Measurements from ENCODE around the gene TMEM184C.

The TMEM184C gene

GRCh38 chr4:147616849-147617172, 386 bp upstream of the TMEM184C start:
- DNase-seq (ENCODE audit: low read depth): no peak
- peak overlapping the region; percentile 87 for H3K4me3 ChIP-seq (ENCODE audit: low read depth, low read length)
- TF ChIP-seq CTCF (IDR thresholded peaks at IDR 0.05; ENCODE audit: control insufficient read depth, extremely low read depth, insufficient read depth): no peak

GRCh38 chr4:147617841-147618691, 869 bp downstream of the TMEM184C start:
- H3K4me3 ChIP-seq (ENCODE audit: low read depth, low read length): peak overlapping the region; percentile 87
- peak; percentile 45 for DNase-seq (ENCODE audit: low read depth)
- no peak for TF ChIP-seq CTCF (IDR thresholded peaks at IDR 0.05; ENCODE audit: control insufficient read depth, extremely low read depth, insufficient read depth)

- DNase-seq (ENCODE audit: low read depth): no peak
- H3K4me3 ChIP-seq (ENCODE audit: low read depth, low read length): peak overlapping the region; percentile 38
- no peak for TF ChIP-seq CTCF (IDR thresholded peaks at IDR 0.05; ENCODE audit: control insufficient read depth, extremely low read depth, insufficient read depth)
These were observed 3.1 kb downstream of the TMEM184C start for GRCh38 chr4:147620315-147620714.

- no peak overlapping the region for H3K4me3 ChIP-seq (ENCODE audit: low read depth, low read length)
- DNase-seq (ENCODE audit: low read depth): no peak
- no peak for TF ChIP-seq CTCF (IDR thresholded peaks at IDR 0.05; ENCODE audit: control insufficient read depth, extremely low read depth, insufficient read depth)
These were observed 8.5 kb downstream of the TMEM184C start for GRCh38 chr4:147625733-147626132.

- no peak overlapping the region for H3K4me3 ChIP-seq (ENCODE audit: low read depth, low read length)
- no peak for TF ChIP-seq CTCF (IDR thresholded peaks at IDR 0.05; ENCODE audit: control insufficient read depth, extremely low read depth, insufficient read depth)
These were observed 9.7 kb downstream of the TMEM184C start for GRCh38 chr4:147626903-147627302.

GRCh38 chr4:147628415-147628814, 11.2 kb downstream of the TMEM184C start:
- TF ChIP-seq CTCF (IDR thresholded peaks at IDR 0.05; ENCODE audit: control insufficient read depth, extremely low read depth, insufficient read depth): no peak
- no peak for DNase-seq (ENCODE audit: low read depth)
- no peak overlapping the region for H3K4me3 ChIP-seq (ENCODE audit: low read depth, low read length)

More at GRCh38 chr4:147626903-147627302, 9.7 kb downstream of the TMEM184C start:
- DNase-seq (ENCODE audit: low read depth): no peak

All from LNCaP clone FGC (cell line).